Ramos (cell line): ENCODE data around the gene PSKH1.
"Not testable (repeated sequence)": the region's sequence is repeated elsewhere in the genome, so short reads cannot be mapped to it uniquely, and the experiment has no call there.

ENCODE experiments used
- in situ Hi-C: fragments of 300-500 bp; cut with MboI; formaldehyde crosslinking; loops from one replicate; pipeline ENCODE4 v1.14.3; 2022; ENCODE audit warnings: low sequenced_read_pairs; ENCODE audit not compliant: unreplicated experiment

Gene PSKH1

DNA sequence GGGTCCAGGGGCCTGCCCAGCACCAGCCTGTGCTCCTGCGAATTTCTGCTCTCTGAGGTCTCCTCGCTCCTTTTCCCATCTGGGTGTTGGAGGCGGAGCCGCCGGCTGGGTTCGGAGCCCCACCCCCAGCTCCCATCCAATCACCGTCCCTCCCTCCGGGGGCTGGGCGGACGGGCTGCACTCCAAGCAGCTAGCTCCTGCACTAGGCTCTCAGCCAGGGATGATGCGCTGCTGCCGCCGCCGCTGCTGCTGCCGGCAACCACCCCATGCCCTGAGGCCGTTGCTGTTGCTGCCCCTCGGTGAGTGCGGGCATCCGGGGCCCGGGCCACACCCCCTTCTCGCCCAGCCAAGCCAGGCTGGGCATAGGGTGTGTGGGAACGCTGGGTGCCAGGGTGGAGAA, 8.4 kb upstream of the PSKH1 start, which contains the start of gene NRN1L:
NRN1L (plus strand) TSS at position 202 of the 400 bp plus-strand sequence; CDS start at position 221, 19 bp downstream.
- in situ Hi-C loops = loop anchor here (10.0 kb wide), 1 partner anchor 340 kb away; no protein-coding TSS in a partner anchor

DNA sequence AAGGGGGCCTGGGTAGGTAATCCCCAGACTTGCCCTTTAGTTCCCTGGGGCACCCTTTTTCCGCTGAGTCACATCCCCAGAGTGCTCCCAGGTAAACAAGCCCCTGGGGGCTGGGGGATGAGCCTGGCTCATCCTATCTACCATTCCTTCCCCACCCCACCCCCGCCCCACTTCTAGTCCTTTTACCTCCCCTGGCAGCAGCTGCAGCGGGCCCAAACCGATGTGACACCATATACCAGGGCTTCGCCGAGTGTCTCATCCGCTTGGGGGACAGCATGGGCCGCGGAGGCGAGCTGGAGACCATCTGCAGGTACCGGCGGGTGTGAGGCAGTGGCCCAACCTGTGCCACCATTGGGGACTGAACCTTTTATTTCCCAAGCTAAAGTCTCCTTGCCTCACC, 7.5 kb upstream of the PSKH1 start:
- in situ Hi-C loops = loop anchor here (10.0 kb wide), 1 partner anchor 339 kb away; no protein-coding TSS in a partner anchor

DNA sequence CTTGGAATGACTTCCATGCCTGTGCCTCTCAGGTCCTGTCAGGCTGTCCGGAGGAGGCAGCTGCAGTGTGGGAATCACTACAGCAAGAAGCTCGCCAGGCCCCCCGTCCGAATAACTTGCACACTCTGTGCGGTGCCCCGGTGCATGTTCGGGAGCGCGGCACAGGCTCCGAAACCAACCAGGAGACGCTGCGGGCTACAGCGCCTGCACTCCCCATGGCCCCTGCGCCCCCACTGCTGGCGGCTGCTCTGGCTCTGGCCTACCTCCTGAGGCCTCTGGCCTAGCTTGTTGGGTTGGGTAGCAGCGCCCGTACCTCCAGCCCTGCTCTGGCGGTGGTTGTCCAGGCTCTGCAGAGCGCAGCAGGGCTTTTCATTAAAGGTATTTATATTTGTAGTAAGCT, 7.1 kb upstream of the PSKH1 start:
- in situ Hi-C loops = loop anchor here (10.0 kb wide), 1 partner anchor 339 kb away; no protein-coding TSS in a partner anchor

DNA sequence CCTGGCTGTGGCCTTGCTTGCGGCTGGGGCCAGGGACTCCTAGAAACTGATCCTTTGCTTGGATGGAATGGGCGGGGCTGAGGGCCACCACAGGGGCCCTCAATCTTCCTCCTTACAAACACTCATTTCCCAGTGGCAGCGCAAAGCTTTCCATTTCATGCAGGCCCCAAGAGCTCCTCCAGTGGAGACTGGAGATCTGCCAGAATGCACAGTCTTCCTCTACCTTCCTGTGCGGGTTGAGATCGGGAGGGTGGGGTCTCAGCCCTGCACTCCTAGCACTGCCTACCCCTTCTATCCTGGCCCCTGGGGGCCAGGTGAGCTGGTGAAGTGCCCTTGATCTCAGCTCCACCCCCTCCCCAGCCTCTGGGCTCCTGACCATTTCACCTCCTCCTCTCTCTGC, 6.7 kb upstream of the PSKH1 start:
- in situ Hi-C loops = loop anchor here (10.0 kb wide), 1 partner anchor 338 kb away; no protein-coding TSS in a partner anchor

DNA sequence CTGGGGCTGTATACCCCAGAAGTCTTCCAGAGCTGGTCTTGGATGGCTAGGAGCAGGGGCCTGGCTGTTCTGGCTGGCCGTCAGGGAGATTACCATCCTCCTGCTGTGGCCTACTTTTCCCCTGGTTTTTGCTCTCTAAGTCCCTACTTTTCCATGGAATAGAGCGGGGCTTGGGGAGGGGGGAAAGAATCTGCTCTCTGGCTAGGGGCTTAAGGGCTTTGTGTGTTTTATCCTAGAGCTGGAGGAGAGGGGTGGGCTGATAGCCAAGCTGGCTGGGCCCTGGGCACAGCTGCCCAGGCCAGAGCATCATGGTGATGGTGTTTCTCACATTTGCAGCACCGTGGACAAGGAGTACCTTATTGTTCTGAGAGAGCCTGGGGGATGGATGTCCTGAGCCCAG, 4.7 kb upstream of the PSKH1 start:
- in situ Hi-C loops = loop anchor here (10.0 kb wide), 1 partner anchor 336 kb away; no protein-coding TSS in a partner anchor

DNA sequence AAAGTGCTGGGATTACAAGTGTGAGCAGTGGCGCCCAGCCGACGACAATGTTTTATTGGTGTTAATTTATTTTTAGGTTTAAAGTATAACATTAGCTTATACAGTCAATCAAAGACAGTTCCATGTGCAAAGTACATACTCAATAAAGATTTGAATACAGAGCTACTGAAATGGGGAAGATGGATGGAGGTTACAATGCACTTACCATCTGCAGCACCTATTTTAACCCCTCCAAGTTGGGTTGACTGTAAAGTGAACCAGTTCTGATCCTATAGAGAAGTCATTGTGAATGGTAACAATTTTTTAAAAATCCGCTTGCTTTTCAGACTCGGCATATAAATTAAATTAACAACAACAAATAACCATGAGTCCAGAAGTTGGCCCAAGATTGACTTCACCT, 679 bp upstream of the PSKH1 start:
- in situ Hi-C loops = no loop called here

DNA sequence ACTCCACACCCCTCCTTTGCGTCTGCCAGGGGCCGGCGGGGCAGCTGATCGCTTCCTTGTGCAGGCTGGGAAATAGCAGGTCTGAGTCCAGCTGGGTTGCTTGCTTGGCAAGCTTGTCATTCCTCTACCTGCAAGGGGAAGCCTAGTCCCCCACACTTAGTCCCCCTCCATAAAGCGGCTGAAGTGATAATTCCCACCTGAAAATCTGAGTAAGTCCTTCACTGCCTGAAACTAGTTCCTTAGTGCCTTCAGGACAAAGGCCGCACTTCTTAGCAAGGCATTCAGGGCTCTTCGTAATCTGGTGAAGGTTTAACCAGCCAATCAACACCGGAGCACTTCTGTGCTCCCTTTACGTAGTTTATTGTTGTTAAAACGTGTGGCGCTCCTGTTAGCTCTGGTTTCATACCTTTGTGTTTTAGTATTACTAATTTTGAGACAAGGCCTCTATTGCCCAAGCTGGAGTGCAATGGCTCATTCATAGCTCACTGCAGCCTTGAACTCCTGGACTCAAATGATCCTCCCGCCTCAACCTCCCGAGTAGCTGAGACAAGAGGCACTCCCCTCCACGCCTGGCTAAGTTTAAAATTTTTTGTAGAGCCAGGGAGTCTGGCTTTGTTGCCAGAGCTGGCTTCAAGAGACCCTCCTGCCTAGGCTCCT, 817 bp downstream of the PSKH1 start:
- in situ Hi-C loops = no loop called here

DNA sequence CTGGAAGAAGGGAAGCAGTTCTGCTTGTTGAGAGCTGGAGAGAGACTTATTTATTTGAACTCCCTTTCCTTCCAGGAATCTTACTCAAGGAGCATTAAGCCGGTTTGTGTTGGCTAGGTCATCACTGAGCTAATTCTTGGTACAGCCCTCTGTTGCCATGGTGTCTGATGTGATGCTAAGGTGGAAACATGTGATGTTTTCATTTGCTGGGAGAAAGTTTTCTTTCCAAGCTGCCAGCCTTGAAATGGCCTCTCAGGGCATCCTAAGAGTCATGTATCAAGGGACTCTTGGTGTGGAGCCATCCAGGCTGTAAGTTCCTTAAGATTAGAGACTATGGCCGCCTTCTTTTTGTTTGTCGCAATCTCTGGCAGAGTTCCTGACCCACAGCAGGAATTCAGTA, 4.2 kb downstream of the PSKH1 start:
- in situ Hi-C loops = no loop called here

DNA sequence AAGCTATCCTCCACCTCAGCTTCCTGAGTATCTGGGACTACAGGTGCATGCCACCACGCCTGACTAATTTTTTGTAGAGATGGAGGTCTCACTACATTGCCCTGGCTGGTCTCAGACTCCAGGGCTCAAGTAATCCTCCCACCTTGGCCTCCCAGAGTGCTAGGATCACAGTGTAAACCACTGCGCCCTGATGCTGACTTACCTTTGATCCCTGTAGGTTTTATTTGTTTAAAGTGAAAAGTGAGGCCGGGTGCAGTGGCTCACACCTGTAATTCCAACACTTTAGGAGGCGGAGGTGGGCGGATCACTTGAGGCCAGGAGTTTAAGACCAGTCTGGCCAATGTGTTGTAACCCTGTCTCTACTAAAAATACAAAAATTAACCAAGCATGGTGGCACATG, 8.7 kb downstream of the PSKH1 start:
- in situ Hi-C loops = no loop called here

DNA sequence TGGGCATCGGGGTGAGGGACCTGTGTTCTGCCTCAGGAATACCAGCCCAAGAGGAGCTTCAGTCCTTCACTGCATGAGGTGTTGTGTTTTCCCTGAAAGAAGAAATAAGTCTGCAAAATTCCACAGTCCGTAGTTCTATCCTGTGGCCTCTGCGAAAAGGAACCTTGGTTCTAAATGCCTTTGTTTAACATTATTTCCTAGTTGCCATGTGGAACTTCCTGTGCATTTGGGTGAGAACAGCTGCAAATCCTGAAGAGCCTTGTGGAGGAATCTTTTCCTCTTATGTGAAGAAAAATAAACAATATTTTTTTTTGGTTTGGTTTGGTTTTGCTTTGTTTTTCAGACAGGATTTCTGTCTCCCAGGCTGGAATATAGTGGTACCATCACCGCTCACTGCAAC, 9.8 kb downstream of the PSKH1 start:
- in situ Hi-C loops = no loop called here

DNA sequence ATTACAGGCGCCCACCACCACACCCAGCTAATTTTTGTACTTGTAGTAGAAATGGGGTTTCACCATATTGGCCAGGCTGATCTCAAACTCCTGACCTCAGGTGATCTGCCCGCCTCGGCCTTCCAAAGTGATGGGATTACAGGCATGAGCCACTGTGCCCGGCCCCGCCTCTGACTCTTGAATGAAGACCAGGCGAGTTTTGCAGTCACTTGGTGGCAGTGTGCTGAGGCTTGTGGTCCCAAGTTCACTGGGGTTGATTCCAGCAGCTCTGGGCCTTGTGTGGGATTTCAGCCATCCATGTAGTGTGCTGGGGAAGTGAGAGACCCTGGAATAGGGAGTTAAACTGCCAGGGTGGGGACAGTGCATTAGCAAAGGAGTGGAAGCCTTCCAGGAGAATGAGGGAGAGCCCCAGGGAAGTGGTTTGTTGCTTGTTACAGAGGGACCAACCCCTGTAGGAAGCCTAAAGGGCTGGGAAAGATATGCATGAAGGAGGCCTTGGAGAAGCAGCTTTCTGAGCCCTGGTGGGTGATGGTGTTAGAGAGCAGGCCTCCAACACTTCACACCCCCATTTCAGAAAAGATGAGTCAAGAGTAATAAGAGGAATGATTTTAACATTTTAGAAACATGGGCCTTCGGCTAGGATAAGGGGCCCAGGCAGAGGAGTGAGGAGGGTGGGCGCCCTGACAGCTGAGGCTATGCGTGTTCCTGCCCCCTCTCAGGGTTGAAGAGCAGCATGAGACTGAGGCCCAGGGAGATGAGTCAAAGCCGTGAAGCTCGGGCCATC, 14.5 kb downstream of the PSKH1 start:
- in situ Hi-C loops = no loop called here

DNA sequence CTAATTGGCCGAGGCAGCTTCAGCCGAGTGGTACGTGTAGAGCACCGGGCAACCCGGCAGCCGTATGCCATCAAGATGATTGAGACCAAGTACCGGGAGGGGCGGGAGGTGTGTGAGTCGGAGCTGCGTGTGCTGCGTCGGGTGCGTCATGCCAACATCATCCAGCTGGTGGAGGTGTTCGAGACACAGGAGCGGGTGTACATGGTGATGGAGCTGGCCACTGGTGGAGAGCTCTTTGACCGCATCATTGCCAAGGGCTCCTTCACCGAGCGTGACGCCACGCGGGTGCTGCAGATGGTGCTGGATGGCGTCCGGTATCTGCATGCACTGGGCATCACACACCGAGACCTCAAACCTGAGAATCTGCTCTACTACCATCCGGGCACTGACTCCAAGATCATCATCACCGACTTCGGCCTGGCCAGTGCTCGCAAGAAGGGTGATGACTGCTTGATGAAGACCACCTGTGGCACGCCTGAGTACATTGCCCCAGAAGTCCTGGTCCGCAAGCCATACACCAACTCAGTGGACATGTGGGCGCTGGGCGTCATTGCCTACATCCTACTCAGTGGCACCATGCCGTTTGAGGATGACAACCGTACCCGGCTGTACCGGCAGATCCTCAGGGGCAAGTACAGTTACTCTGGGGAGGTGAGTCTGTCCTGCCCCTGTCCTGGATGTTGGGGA, 16.1 kb downstream of the PSKH1 start:
- in situ Hi-C loops = no loop called here

DNA sequence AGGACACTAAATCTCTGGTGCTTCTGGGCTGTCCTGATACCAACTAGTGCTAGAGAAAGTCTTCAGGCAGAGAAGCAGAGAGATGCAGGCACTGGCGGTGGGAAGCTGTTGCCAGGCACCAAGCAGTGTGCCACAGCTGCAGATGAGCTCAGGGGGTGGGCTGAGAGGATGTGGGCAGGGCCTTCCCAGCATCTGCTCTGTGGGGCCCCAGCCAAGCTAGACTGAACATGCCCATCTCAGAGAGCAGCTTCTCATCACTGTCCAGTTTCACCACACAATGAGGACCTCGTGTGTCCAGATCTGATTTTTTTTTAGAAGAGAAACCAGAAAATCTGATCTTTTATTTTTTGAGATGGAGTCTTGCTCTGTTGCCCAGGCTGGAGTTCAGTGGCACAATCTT, 17.1 kb downstream of the PSKH1 start:
- in situ Hi-C loops = no loop called here

DNA sequence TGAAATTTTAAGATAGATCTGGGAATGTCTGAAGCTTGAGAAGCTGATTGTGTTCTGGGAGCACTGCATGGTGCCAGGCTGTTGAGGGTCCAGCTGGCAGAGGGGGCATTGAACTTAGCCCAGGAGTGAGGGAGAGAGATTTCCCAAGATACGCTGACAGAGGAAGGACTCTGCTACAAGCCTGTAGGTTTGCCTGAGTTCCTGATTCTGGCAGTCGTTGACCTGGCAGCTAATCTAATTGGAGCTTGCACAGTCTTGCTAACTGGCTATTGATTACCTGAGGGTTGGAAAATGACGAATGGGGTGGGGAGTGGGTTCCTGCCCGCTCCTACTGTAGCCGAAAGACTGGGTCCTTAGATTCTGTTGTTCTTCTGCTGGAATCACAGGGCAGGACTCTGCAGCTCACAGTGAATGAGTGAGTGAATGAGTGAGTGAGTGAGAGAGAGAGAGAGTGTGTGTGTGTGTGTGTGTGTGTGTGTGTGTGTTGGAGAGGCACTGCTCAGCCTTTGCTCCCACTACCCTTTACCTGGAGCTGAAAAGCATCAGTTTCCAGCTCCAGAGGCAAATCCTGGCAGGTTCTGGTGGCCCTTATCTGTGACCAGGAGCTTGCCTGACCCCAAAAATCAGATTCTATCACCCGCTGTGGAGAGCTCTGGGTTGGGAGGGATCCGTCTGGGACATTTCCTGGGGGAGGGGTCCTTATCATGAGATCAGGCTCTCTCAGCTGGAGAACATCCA, 21.9 kb downstream of the PSKH1 start:
- in situ Hi-C loops = no loop called here

DNA sequence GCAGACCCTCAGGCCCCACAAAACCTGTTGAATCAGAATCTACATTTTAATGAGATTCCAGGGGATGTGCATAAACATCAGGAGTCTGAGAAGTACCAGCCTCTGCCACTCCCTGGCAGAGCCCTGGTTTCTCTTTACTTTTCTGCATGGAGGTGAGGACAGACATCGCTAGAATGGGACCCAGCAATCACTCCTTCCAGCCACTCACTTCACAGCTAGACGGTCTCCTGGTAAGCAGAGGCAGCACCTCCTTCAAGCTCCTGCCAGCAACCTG, 22.4 kb downstream of the PSKH1 start:
- in situ Hi-C loops = not testable (repeated sequence)

DNA sequence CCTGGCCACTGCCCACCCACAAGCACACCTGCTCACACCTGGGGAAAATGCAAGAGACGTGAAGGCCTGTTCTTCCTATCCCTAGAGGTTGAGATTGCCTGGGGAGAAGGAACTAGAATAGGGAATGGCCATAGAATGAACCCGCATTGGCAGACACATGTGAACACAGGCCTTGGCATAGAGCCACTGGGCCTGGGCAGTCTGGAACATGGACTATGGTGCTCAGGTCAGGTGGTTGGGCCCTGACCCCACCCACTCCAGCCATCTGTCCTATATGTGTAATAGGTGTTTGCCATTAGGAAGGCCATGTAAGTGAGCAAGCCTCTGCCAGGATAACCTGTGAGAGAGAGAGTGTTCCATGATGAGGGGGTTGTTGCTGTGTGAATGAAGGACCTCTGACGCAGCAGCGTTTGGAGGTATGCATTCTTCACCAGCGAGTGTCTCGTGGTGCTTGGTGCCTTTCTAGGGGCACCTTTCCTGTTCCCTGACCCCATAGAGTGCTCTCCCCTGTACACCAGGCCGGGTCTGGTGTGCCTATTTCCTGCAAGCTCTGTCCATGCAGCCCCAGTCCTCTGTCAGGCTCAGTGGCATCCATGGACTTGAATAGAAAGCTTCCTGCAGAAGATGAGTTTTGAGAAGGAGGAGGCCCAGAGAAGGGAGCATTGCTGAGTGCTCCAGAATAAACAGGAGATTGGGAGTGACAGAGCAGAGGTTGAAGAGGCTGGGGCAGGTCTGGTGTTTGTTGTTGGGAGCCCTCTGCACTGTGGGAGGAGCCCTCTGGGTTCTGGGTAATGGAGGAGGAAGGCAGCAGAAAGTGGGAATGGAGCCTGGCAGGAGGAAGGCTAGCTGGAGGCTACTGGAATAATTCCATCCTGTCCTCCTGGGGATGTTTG, 23.0 kb downstream of the PSKH1 start:
- in situ Hi-C loops = no loop called here

DNA sequence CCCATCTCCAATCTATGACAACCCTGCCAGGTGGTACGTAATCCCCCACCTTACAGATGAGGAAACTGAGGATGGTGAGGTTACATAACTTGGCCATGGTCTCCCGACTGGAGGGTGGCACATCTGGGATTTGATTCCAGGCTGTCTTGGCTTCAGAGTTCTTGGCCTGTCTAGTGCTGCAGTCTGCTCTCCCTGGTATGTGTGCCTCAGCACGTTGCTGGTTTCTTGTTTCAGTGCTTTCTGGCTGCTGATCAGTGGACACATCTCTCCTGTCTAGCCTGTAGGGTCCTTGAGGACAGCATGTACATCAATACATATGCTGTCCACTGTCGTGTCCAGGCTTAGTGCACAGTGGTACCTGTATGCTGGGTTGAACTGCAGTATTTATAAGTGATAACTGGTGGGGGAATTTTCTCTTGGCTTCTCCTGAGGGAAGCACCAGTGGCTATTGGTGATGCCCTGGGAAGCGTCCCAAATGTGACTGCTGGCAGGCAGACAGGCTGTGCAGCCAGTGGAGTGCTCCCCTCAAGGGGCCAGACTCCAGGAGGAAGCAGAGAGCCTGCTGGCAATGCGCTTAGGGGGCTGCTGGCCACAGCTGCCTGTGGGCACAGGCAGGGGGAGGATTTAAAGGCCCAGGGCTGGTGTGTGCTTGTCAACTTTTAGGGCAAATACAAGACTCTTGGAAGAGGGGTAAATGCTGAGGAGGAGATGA, 24.2 kb downstream of the PSKH1 start:
- in situ Hi-C loops = no loop called here

DNA sequence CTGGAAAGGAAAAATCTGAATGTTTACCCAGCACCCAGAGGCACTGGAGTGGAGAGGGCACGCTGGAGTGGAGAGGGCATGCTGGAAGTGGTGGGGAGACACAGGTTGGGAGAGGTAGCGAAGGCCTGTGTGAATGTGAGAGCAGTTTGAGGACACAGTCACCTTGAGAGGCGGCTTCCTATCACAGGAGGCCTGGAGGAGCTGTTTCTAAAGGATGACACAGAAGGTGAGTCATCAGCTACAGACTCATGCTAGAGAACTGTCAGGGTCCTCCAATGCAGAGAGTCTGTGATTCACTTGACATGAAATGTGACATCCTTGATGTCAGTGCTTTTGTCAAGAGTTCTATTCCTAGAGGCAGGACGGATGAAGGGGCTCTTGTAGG, 24.8 kb downstream of the PSKH1 start:
- in situ Hi-C loops = no loop called here
